HG03103 (cell line): ENCODE data around the gene KCNN1.
"Not testable (repeated sequence)": the region's sequence is repeated elsewhere in the genome, so short reads cannot be mapped to it uniquely, and the experiment has no call there.

Experiments used
- ATAC-seq: cut with Tn5 transposase; IDR thresholded peaks from one replicate; pipeline ENCODE4 v1.9.1; 2021; ENCODE audit warnings: low read depth; ENCODE audit not compliant: unreplicated experiment

Gene KCNN1

GRCh38 chr19:17967257-17968051 lies 547 bp downstream of the KCNN1 start:
- no peak for ATAC-seq

- ATAC-seq: no peak
These were observed 1.5 kb downstream of the KCNN1 start for GRCh38 chr19:17968362-17968761.

DNA sequence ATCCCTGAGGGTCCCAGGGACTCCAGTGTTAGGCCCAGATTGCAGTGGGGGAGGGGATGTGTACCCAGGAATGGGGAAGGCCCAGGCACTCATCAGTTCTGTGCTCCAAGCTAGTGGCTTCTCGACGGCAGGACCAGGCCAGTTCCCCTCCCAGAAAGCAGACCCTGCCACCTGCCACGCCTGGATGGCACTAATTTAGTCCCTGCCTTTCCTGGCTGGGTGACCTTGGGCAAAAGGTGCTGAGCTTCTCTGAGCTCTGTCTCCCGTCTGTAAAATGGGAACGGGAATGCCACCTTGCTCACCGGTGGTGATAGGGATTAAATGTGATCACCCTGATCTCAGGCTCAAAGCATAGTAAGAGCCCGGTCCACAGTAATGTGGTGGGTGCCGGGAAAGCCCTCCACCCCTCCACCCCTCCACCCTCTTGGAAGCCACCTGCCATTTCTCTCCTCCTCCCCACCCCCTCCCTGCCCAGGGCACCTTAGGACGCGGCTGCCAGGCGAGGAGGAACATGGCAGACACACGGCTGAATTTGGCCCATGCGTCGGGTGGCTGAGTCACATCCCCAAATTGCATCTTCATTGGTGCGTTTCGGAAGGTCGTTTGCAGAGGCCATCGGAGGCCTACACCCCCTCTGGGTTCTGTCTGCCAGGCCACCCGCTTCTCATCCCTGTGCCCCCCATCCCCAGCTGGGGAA lies 2.3 kb downstream of the KCNN1 start:
- no peak for ATAC-seq

GRCh38 chr19:17972230-17972629 lies 5.3 kb downstream of the KCNN1 start:
- no peak for ATAC-seq

- no peak for ATAC-seq
These were observed 6.9 kb downstream of the KCNN1 start for GRCh38 chr19:17973759-17974158.

DNA sequence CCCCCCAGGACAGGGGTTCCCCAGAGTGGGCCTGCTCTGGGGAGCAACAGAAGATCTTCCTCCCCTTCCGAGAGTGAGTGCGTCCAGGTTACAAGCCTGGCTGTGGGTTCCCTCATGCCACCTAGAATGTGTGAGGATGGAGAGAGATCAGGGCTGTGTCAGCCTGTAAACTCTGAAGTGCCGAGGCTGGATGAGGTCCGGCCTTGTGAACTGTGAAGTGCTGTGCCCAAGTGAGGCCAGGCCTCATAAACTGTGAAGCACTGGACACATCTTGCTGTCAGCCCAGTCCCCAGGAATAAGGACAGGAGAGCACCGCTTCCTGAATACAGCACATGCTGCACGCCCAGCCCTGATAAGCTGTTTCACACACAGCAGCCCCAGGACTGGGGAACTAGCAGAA lies 7.6 kb downstream of the KCNN1 start:
- ATAC-seq: no peak

DNA sequence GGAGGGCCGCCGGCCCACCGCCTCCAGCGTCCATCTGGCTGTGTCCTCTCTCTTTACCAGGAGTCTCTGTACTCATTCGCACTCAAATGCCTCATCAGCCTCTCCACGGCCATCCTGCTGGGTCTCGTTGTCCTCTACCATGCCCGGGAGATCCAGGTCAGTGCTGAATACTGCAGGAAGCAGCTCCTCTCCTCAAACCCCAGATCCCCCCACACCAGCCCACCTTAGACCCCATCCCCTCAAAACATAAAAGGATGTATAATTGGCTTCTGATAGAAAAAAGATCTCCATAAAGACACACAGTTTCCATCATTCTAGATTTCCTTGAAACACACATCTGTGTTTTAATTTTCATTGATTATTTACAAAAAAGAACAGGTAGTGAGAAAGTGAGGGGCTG lies 8.1 kb downstream of the KCNN1 start:
- no peak for ATAC-seq

DNA sequence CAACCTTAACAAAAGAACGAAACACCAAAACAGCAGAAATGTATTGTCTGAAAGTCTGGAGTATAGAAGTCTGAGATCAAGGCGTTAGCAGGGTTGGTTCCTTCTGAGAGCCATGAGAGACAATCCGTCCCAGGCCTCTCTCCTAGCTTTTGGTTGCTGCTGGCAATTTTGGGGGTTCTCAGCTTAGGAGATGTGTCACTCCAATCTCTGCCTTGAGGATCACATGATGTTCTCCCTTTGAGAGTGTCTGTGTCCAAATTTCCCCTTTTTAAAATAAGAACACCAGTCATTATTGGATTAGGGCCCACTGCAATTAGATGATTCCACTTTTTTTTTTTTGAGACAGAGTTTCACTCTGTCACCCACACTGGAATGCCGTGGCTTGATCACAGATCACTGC lies 10.1 kb downstream of the KCNN1 start:
- ATAC-seq: no peak

DNA sequence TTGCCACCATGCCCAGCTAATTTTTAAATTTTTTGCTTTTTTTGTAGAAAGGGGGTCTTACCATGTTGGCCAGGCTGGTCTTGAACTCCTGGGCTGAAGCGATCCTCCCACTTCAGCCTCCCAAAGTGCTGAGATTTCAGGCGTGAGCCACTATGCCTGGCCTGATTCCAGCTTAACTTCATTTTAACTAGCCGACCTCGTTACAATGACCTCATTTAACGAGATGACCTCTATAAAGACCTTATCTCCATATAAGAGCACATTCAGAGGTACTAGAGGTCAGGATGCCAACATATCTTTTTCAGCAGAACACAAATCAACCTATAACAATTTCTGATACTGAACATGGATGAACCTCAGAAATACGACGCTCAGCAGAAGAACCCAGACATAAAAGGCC lies 10.6 kb downstream of the KCNN1 start:
- ATAC-seq: no peak

GRCh38 chr19:17981611-17982010 lies 14.7 kb downstream of the KCNN1 start:
- ATAC-seq: no peak

GRCh38 chr19:17982430-17982829 lies 15.5 kb downstream of the KCNN1 start:
- ATAC-seq: no peak

DNA sequence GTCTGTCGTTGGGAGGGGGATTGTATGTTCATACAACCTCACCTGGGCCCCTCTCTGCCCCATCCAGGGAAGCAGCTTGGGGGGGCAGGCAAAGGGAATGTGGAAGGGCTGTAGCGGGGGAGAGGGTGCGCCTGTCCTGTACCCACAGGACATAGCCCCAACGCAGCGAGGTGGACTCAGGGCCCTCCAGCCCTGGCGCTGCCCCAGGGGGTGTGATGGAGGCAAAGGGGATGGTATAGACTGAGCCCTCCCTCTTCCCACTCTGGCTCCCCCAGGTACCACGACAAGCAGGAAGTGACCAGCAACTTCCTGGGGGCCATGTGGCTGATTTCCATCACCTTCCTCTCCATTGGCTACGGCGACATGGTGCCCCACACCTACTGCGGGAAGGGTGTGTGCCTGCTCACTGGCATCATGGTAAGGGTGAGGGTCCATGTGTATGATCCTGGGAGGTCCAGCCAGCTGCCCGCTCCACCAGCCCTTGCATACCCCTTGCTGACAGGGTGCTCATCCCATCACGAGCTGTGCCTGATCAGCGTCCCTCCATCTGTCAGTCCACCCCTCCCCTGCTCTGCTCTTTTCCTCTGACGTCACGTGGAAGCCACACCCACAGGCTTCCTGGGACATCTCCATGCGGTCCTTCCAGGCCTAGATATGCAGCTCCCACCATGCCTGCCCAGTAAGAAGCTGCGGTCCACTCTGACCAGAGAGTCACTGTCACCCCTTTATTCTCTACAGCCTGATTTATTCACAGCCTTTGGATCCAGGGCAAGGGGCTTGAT lies 18.3 kb downstream of the KCNN1 start:
- no peak for ATAC-seq

DNA sequence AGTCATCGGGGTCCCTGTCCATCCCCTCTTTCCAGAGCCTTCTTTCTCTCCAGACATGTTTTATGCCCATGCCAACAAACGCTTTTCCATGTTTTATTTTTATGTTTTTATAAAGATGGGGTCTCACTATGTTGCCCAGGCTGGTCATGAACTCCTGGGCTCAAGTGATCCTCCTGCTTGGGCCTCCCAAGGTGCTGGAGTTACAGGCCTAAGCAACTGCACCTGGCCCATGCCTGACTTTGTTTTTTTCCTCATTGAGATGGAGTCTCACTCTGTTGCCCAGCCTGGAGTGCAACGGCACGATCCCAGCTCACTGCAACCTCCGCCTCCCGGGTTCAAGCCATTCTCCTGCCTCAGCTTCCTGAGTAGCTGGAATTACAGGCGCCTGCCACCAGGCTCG lies 19.7 kb downstream of the KCNN1 start:
- ATAC-seq: not testable (repeated sequence)

- no peak for ATAC-seq
These were observed 21.3 kb downstream of the KCNN1 start for GRCh38 chr19:17988161-17988560.

DNA sequence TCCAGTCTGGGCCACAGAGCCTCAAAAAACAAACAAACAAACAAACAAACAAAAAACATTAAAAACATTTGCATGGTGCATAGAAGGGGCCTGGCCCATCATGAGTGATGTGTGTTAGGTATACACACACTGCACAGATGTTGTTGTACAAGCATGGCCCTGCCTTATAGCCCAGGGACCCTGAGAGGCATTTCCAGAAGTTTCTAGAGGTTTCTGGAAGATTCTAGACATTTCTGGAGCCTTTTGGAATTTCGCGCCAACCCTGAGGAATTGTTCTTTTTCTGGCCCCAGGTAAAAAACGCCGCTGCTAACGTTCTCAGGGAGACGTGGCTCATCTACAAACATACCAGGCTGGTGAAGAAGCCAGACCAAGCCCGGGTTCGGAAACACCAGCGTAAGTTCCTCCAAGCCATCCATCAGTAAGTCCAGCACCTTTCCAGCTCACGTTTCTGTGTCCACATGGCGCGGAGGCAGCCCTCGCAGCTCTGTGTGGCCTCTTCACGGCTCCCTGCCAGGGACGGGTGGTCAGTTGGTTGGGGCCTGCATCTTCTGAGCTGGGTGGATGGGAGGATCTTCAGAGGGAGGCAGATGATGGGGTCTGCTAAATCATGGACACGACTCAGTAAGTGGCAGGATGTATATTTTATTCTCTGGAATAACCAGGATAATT lies 22.7 kb downstream of the KCNN1 start:
- no peak for ATAC-seq

GRCh38 chr19:17993076-17993813 lies 26.3 kb downstream of the KCNN1 start:
- no peak for ATAC-seq

DNA sequence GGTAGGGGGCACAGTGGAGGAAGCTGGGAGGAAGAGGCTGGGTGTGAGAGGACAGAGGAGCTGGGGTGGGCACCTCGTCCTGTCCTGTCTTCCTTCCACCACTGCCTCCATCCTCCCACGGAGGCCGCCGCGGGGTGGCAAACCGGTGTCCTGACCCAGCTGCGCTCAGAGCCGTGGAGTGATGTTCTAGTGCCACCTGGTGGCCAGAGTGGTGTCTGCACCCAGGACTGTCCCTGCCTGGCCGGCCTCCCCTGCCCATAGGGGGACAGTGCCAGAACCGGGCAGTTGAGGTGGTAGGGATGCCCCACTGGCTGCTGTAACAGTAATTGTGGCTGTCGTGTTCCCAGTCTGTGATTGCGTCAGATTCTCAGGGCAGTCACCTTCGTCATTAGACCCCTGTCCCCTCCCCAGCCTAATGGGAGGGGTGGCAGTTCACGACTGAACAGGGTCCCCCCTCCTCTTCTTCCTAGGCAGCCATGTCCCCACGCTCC lies 30.0 kb downstream of the KCNN1 start:
- ATAC-seq: no peak

DNA sequence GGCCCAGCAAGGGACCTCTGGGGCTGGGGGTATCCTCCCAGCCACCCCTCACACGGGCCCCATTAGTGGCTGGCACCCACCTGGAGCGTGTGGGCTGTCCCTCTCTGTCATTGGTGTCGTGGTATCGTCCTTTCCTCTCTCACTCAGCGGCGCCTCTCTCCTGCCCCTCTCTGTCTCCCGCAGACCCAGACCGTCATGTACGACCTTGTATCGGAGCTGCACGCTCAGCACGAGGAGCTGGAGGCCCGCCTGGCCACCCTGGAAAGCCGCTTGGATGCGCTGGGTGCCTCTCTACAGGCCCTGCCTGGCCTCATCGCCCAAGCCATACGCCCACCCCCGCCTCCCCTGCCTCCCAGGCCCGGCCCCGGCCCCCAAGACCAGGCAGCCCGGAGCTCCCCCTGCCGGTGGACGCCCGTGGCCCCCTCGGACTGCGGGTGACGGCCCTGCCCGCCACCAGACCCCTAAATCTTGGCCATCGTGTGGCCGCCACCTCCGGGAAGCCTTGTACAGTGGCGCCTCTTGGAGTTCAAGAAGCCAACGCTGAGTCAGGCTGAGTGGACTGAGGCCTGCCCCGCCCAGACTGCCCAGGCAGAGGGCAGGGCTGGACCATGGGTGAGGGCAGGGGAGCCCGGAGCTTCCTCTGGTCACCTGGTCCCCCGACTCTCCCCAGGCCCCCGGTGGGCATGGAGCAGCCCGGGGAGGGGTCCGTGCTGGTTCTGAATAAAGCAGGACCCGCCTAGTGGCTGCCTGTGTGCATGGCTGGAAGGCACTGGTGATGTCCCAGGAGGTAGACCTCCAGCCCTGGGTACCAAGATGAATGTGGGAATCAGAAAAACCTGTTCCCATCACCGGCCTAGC lies 31.3 kb downstream of the KCNN1 start:
- ATAC-seq: no peak

GRCh38 chr19:17998827-17999150 lies 31.9 kb downstream of the KCNN1 start:
- no peak for ATAC-seq
